Spleen (tissue), 11 donors: ENCODE measurements around the gene PDIA2. TPM values are rescaled to one million over a fixed set of nuclear protein-coding genes. Genes with fewer than 3 reads are reported as not detected.
"Not testable (repeated sequence)": the region's sequence is repeated elsewhere in the genome, so short reads cannot be mapped to it uniquely, and the experiment has no call there.

Experiments used
- DNase-seq: peaks from one replicate; pipeline ENCODE4 v3.0.0-alpha.2; 2020
- H3K27ac ChIP-seq, 8 donors: fragments of 200-600 bp; sonication (generic) in 7 of 8; 1 replicate in 4 of 8; 2 replicates in 4 of 8; pipeline versions ENCODE4 v1.5.0 to v1.8.0; 2016 to 2021; ENCODE audit warnings: inconsistent platforms in 4 of 8, mild to moderate bottlenecking in 4 of 8, moderate library complexity in 1 of 8
- H3K27me3 ChIP-seq, 7 donors: fragments of 200-600 bp; sonication (generic) in 6 of 7; replicated peaks in 1 of 7; 1 replicate in 4 of 7; 2 replicates in 3 of 7; pipeline versions ENCODE4 v1.5.0 to v1.8.0; 2016 to 2021; ENCODE audit warnings: inconsistent platforms in 3 of 7, mild to moderate bottlenecking in 1 of 7
- H3K36me3 ChIP-seq, 6 donors: fragments of 200-600 bp; sonication (generic) in 5 of 6; 1 replicate in 4 of 6; 2 replicates in 2 of 6; pipeline versions ENCODE4 v1.5.0 to v1.8.0; 2016 to 2021; ENCODE audit warnings: inconsistent platforms in 2 of 6
- H3K4me1 ChIP-seq, 6 donors: fragments of 200-600 bp; sonication (generic) in 5 of 6; 1 replicate in 3 of 6; 2 replicates in 3 of 6; pipeline versions ENCODE4 v1.5.0 to v1.8.0; 2016 to 2021; ENCODE audit warnings: inconsistent platforms in 3 of 6
- H3K4me3 ChIP-seq, 8 donors: fragments of 200-600 bp; sonication (generic) in 7 of 8; 1 replicate in 4 of 8; 2 replicates in 4 of 8; pipeline versions ENCODE4 v1.5.0 to v1.8.0; 2016 to 2021; ENCODE audit warnings: inconsistent platforms in 4 of 8, mild to moderate bottlenecking in 4 of 8, moderate library complexity in 2 of 8
- H3K9me3 ChIP-seq, 8 donors: fragments of 200-600 bp; sonication (generic) in 7 of 8; 1 replicate in 4 of 8; 2 replicates in 4 of 8; pipeline versions ENCODE4 v1.5.0 to v1.8.0; 2016 to 2021; ENCODE audit warnings: inconsistent platforms in 4 of 8
- POLR2A ChIP-seq, 3 donors: fragments of 450-650 bp; IDR thresholded peaks; one replicate each; pipeline ENCODE4 v1.5.1; 2017; ENCODE audit warnings: antibody characterized with exemption in 3 of 3, mild to moderate bottlenecking in 1 of 3
- POLR2AphosphoS5 ChIP-seq, 3 donors: sonication (generic); formaldehyde crosslinking; IDR thresholded peaks; one replicate each; pipeline ENCODE4 v1.5.1; 2017; ENCODE audit warnings: antibody characterized with exemption in 3 of 3
- WGBS, 5 donors: extraction: QIAGEN DNeasy Blood & Tissue Kit in 3 of 5; methylation state at CpG; one replicate each; pipeline versions ENCODE4 v1.1.5 to v1.1.7; 2013 to 2018; 5-methylcytosine and 5-hydroxymethylcytosine counted together
- intact Hi-C: fragments of 100-400 bp; cut with DNase I; formaldehyde crosslinking; loops from one replicate; pipeline ENCODE4 v1.15.0; 2023; ENCODE audit warnings: low total_unique reads
- polyA plus RNA-seq, 3 donors: library from polyadenylated mRNA; stranded (reverse); fragments of 200-250 nt; gene quantifications; one replicate each; pipeline ENCODE4 v1.2.1, GENCODE V29; 2013
- total RNA-seq, 7 donors: library from RNA; depleted of rRNA in 3 of 7; stranded (reverse); fragments of >200 nt in 3 of 7; fragmentation: NEBNext Ultra II Directional in 4 of 7; extraction: Animal tissue kit (Norgen Biotek cat#: 25700) in 4 of 7; gene quantifications; one replicate each; pipeline versions ENCODE4 v1.1.0 to v1.2.1, GENCODE V29; 2016 to 2021
- TF ChIP-seq, protein P1 (sequence below), 11 experiments: fragments of 200-600 bp in 7 of 11; fragments of 450-650 bp in 4 of 11; sonication (generic) in 4 of 11; IDR thresholded peaks in 8 of 11; conservative IDR thresholded peaks in 3 of 11; 1 replicate in 7 of 11; 2 replicates in 4 of 11; pipeline versions ENCODE4 v1.4.0 to v1.8.0; 2016 to 2021; ENCODE audit warnings: antibody characterized with exemption in 11 of 11, inconsistent platforms in 4 of 11, mild to moderate bottlenecking in 1 of 11
- donor health status: healthy with polysubstance abuse.
- donor health status: DM: no; HTN: no; CAD: no; lungs with moderate emphysema.
- donor health status: DM: no; HTN: no; CAD: no.
- donor health status: Bipolar disorder and iron deficiency.
- donor health status: healthy.
- donor health status: DM: no; HTN: no; CAD: no.
- donor health status: DM: yes; HTN: yes; CAD: no.

PDIA2 gene
- total and polyA plus RNA-seq, 10 donors, result 0.28 to 2.4 (median 0.89) TPM; not detected in 4

- no peak for DNase-seq
- H3K27me3 ChIP-seq, result no peaks in the 10 kb centered on the region
- TF ChIP-seq, protein P1, sequence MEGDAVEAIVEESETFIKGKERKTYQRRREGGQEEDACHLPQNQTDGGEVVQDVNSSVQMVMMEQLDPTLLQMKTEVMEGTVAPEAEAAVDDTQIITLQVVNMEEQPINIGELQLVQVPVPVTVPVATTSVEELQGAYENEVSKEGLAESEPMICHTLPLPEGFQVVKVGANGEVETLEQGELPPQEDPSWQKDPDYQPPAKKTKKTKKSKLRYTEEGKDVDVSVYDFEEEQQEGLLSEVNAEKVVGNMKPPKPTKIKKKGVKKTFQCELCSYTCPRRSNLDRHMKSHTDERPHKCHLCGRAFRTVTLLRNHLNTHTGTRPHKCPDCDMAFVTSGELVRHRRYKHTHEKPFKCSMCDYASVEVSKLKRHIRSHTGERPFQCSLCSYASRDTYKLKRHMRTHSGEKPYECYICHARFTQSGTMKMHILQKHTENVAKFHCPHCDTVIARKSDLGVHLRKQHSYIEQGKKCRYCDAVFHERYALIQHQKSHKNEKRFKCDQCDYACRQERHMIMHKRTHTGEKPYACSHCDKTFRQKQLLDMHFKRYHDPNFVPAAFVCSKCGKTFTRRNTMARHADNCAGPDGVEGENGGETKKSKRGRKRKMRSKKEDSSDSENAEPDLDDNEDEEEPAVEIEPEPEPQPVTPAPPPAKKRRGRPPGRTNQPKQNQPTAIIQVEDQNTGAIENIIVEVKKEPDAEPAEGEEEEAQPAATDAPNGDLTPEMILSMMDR (IDR thresholded peaks at IDR 0.05 in 8 of 11, conservative IDR thresholded peaks at IDR 0.05 in 3 of 11), result no peak
- TF ChIP-seq POLR2A (IDR thresholded peaks at IDR 0.05) (no peak), POLR2AphosphoS5 (IDR thresholded peaks at IDR 0.05) (no peak)
- intact Hi-C loops, result no loop called here
- H3K27ac ChIP-seq, result no peak overlapping the region
- H3K36me3 ChIP-seq, result peaks cover 0 to 11% (median 2%) of the 10 kb centered on the region in 6 donors
- H3K4me1 ChIP-seq, result peaks cover 0 to 95% (median 35%) of the 10 kb centered on the region in 6 donors
- 81 to 90% (median 82%) methylated on average over 6 of the region's 6 CpGs for WGBS, 5 donors
- no peak overlapping the region for H3K4me3 ChIP-seq
- H3K9me3 ChIP-seq, result no peaks in the 10 kb centered on the region
Observed at GRCh38 chr16:333406-334094, 50.6 kb downstream of the PDIA2 start.

DNA sequence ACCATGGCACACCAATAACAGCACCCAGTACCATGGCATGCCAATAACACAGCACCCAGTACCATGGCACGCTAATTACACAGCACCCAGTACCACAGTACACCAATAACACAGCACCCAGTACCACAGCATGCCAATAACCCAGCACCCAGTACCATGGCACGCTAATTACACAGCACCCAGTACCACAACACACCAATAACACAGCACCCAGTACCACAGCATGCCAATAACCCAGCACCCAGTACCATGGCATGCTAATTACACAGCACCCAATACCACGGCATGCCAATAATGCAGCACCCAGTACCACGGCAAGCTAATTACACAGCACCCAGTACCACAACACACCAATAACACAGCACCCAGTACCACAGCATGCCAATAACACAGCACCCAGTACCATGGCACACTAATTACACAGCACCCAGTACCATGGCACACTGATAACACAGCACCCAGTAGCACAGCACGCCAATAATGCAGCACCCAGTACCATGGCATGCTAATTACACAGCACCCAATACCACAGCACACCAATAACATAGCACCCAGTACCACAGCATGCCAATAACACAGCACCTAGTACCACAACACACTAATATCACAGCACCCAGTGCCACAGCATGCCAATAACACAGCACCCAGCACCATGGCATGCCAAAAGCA is 51.3 kb downstream of the PDIA2 start:
- H3K36me3 ChIP-seq, result peaks cover 0 to 11% (median 2%) of the 10 kb centered on the region in 6 donors
- H3K27me3 ChIP-seq, H3K4me3 ChIP-seq, DNase-seq, intact Hi-C loops, H3K9me3 ChIP-seq, H3K27ac ChIP-seq: not testable (repeated sequence)
- peaks cover 0 to 95% (median 37%) of the 10 kb centered on the region in 6 donors for H3K4me1 ChIP-seq
- WGBS, 5 donors, result 95 to 100% (median 97%) methylated on average over 5 of the region's 5 CpGs

DNA sequence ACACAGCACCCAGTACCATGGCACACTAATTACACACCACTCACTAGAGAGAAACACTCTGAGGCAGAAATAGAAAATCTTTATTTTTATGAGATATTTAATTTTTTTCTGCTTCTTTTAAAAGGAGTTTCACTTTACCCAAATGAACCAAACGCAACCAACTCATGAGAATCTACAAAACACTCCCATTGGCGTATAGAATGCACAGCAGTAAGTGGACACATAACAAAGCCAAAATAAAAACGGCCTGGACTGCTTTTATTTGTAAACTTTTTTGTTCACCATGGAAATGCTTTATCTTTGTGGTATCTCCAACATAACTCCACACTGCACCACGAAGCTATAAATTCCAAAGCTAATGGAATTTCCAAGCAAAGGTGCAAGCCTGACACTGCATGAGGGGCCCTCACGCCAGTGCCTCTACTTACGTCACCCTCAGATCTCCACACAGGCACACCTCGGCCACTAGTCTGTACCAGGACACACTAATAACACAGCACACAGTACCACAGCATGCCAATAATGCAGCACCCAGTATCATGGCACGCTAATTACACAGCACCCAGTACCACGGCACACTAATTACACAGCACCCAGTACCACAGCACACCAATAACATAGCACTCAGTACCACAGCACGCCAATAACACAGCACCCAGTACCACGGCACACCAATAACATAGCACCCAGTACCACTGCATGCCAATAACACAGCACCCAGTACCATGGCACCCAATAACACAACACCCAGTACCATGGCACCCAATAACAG is 52.1 kb downstream of the PDIA2 start:
- H3K4me1 ChIP-seq, result peaks cover 5 to 95% (median 44%) of the 10 kb centered on the region in 6 donors
- H3K4me3 ChIP-seq, H3K27me3 ChIP-seq, H3K27ac ChIP-seq, intact Hi-C loops, DNase-seq, H3K9me3 ChIP-seq, H3K36me3 ChIP-seq: not testable (repeated sequence)
- WGBS, 5 donors, result 84 to 94% (median 90%) methylated on average over 11 of the region's 11 CpGs

- H3K4me3 ChIP-seq, result peak overlapping the region in 1 of 8 donors; percentile 17
- peaks cover 0 to 5% (median 0%) of the 10 kb centered on the region in 6 donors for H3K36me3 ChIP-seq
- TF ChIP-seq POLR2A (IDR thresholded peaks at IDR 0.05) (no peak), POLR2AphosphoS5 (IDR thresholded peaks at IDR 0.05) (no peak)
- TF ChIP-seq, protein P1 (IDR thresholded peaks at IDR 0.05 in 8 of 11, conservative IDR thresholded peaks at IDR 0.05 in 3 of 11), result no peak
- no peaks in the 10 kb centered on the region for H3K9me3 ChIP-seq
- intact Hi-C loops, result no loop called here
- H3K27ac ChIP-seq, result peak overlapping the region in 5 of 8 donors; percentile 3 to 67 (median 26)
- H3K27me3 ChIP-seq, result no peaks in the 10 kb centered on the region
- peak; percentile 83 for DNase-seq
- 52 to 81% (median 68%) methylated on average over 11 of the region's 11 CpGs for WGBS, 5 donors
- peaks cover 5 to 95% (median 52%) of the 10 kb centered on the region in 6 donors for H3K4me1 ChIP-seq
Observed at GRCh38 chr16:336269-336668, 53.3 kb downstream of the PDIA2 start.

Other genes with a start within 250 kb of the PDIA2 start
- 10 to 100 TPM in 4 of 7 donors, 1 to 10 TPM in 3; 5.2 to 17.9 (median 13.2) TPM for gene POLR3K, start 229.6 kb upstream of the PDIA2 start, total RNA-seq
- gene POLR3K, start 229.6 kb upstream of the PDIA2 start, polyA plus RNA-seq, result 10 to 100 TPM; 13.1 to 24.1 (median 21.2) TPM
- gene SNRNP25, start 229.3 kb upstream of the PDIA2 start, total RNA-seq, result 10 to 100 TPM; 13.6 to 25.1 (median 17.2) TPM
- gene SNRNP25, start 229.3 kb upstream of the PDIA2 start, polyA plus RNA-seq, result 10 to 100 TPM; 39.8 to 48.1 (median 46.6) TPM
- gene RHBDF1, start 210.5 kb upstream of the PDIA2 start, total RNA-seq, result 10 to 100 TPM in 4 of 7 donors, 1 to 10 TPM in 3; 6.5 to 23.0 (median 14.9) TPM
- 10 to 100 TPM in 1 of 3 donors, 1 to 10 TPM in 2; 7.0 to 11.4 (median 9.2) TPM for gene RHBDF1, start 210.5 kb upstream of the PDIA2 start, polyA plus RNA-seq
- 10 to 100 TPM; 34.8 to 82.4 (median 50.0) TPM for gene MPG, start 204.9 kb upstream of the PDIA2 start, total RNA-seq
- 100 to 1,000 TPM; 115 to 122 (median 121) TPM for gene MPG, start 204.9 kb upstream of the PDIA2 start, polyA plus RNA-seq
- gene NPRL3, start 144.5 kb upstream of the PDIA2 start, total RNA-seq, result 10 to 100 TPM; 22.7 to 38.7 (median 31.7) TPM
- 10 to 100 TPM in 2 of 3 donors, 1 to 10 TPM in 1; 8.7 to 22.4 (median 12.5) TPM for gene NPRL3, start 144.5 kb upstream of the PDIA2 start, polyA plus RNA-seq
- 1 to 10 TPM in 1 of 7 donors, not detected in 6; 1.2 TPM for gene HBZ, start 130.5 kb upstream of the PDIA2 start, total RNA-seq
- gene HBZ, start 130.5 kb upstream of the PDIA2 start, polyA plus RNA-seq, result under 1 TPM in 1 of 3 donors, not detected in 2; 0.16 TPM
- gene HBM, start 117.2 kb upstream of the PDIA2 start, total RNA-seq, result 10 to 100 TPM in 4 of 7 donors, 1 to 10 TPM in 2, not detected in 1; 1.4 to 96.6 (median 24.0) TPM
- 1 to 10 TPM in 1 of 3 donors, under 1 TPM in 2; 0.20 to 2.9 (median 0.28) TPM for gene HBM, start 117.2 kb upstream of the PDIA2 start, polyA plus RNA-seq
- over 10,000 TPM in 3 of 7 donors, 1,000 to 10,000 TPM in 2, 100 to 1,000 TPM in 2; 283 to 16,395 (median 9,081) TPM for gene HBA2, start 110.3 kb upstream of the PDIA2 start, total RNA-seq
- 1,000 to 10,000 TPM in 1 of 3 donors, 100 to 1,000 TPM in 2; 256 to 5,765 (median 344) TPM for gene HBA2, start 110.3 kb upstream of the PDIA2 start, polyA plus RNA-seq
- over 10,000 TPM in 1 of 7 donors, 1,000 to 10,000 TPM in 4, 100 to 1,000 TPM in 2; 276 to 25,333 (median 6,594) TPM for gene HBA1, start 106.5 kb upstream of the PDIA2 start, total RNA-seq
- 1,000 to 10,000 TPM in 1 of 3 donors, 100 to 1,000 TPM in 1, 10 to 100 TPM in 1; 77.8 to 2,221 (median 120) TPM for gene HBA1, start 106.5 kb upstream of the PDIA2 start, polyA plus RNA-seq
- gene HBQ1, start 102.7 kb upstream of the PDIA2 start, total RNA-seq, result 1 to 10 TPM in 4 of 7 donors, not detected in 3; 1.0 to 7.4 (median 6.6) TPM
- gene HBQ1, start 102.7 kb upstream of the PDIA2 start, polyA plus RNA-seq, result 10 to 100 TPM in 1 of 3 donors, under 1 TPM in 2; 0.41 to 11.3 (median 0.62) TPM
- gene LUC7L, start 53.7 kb upstream of the PDIA2 start, total RNA-seq, result 100 to 1,000 TPM in 5 of 7 donors, 10 to 100 TPM in 2; 76.7 to 158 (median 105) TPM
- gene LUC7L, start 53.7 kb upstream of the PDIA2 start, polyA plus RNA-seq, result 100 to 1,000 TPM; 110 to 318 (median 282) TPM
- gene FAM234A, start 48.3 kb upstream of the PDIA2 start, total RNA-seq, result 10 to 100 TPM; 32.2 to 63.1 (median 42.5) TPM
- gene FAM234A, start 48.3 kb upstream of the PDIA2 start, polyA plus RNA-seq, result 10 to 100 TPM; 13.0 to 25.9 (median 13.1) TPM
- 1 to 10 TPM; 1.0 to 5.4 (median 2.6) TPM for gene RGS11, start 7.2 kb upstream of the PDIA2 start, total RNA-seq
- gene RGS11, start 7.2 kb upstream of the PDIA2 start, polyA plus RNA-seq, result 1 to 10 TPM in 2 of 3 donors, under 1 TPM in 1; 0.79 to 5.2 (median 1.9) TPM
- gene ARHGDIG, start 2.6 kb upstream of the PDIA2 start, total RNA-seq, result not detected
- under 1 TPM; 0.23 to 0.99 (median 0.26) TPM for gene ARHGDIG, start 2.6 kb upstream of the PDIA2 start, polyA plus RNA-seq
- 10 to 100 TPM; 22.6 to 27.3 (median 24.8) TPM for gene AXIN1, start 69.6 kb downstream of the PDIA2 start, total RNA-seq
- 10 to 100 TPM; 12.9 to 22.7 (median 13.6) TPM for gene AXIN1, start 69.6 kb downstream of the PDIA2 start, polyA plus RNA-seq
- 10 to 100 TPM; 38.0 to 64.1 (median 48.0) TPM for gene MRPL28, start 87.4 kb downstream of the PDIA2 start, total RNA-seq
- gene MRPL28, start 87.4 kb downstream of the PDIA2 start, polyA plus RNA-seq, result 100 to 1,000 TPM in 1 of 3 donors, 10 to 100 TPM in 2; 85.0 to 108 (median 85.7) TPM
- gene PGAP6, start 98.8 kb downstream of the PDIA2 start, total RNA-seq, result 10 to 100 TPM; 35.7 to 63.2 (median 51.0) TPM
- 10 to 100 TPM; 19.5 to 40.6 (median 32.2) TPM for gene PGAP6, start 98.8 kb downstream of the PDIA2 start, polyA plus RNA-seq
- gene NME4, start 114.0 kb downstream of the PDIA2 start, total RNA-seq, result 10 to 100 TPM; 27.3 to 71.4 (median 50.0) TPM
- 10 to 100 TPM; 43.4 to 75.8 (median 67.7) TPM for gene NME4, start 114.0 kb downstream of the PDIA2 start, polyA plus RNA-seq
- 10 to 100 TPM in 5 of 7 donors, 1 to 10 TPM in 2; 8.9 to 14.8 (median 11.7) TPM for gene DECR2, start 118.7 kb downstream of the PDIA2 start, total RNA-seq
- 10 to 100 TPM in 2 of 3 donors, 1 to 10 TPM in 1; 9.1 to 19.5 (median 14.1) TPM for gene DECR2, start 118.7 kb downstream of the PDIA2 start, polyA plus RNA-seq
- gene RAB11FIP3, start 142.5 kb downstream of the PDIA2 start, total RNA-seq, result 10 to 100 TPM; 33.8 to 52.7 (median 40.6) TPM
- 10 to 100 TPM; 12.3 to 27.1 (median 14.3) TPM for gene RAB11FIP3, start 142.5 kb downstream of the PDIA2 start, polyA plus RNA-seq
- 10 to 100 TPM; 48.1 to 71.7 (median 63.9) TPM for gene CAPN15, start 244.5 kb downstream of the PDIA2 start, total RNA-seq
- gene CAPN15, start 244.5 kb downstream of the PDIA2 start, polyA plus RNA-seq, result 10 to 100 TPM; 25.8 to 65.0 (median 36.4) TPM